Suprapubic skin (tissue), 3 donors: ENCODE results near the gene FPGS.

Source experiments
- POLR2AphosphoS5 ChIP-seq, 3 donors: sonication (generic); formaldehyde crosslinking; IDR thresholded peaks; one replicate each; pipeline ENCODE4 v1.6.1; 2017; ENCODE audit warnings: antibody characterized with exemption in 3 of 3
- TF ChIP-seq, protein P1 (sequence below), 2 donors: fragments of 200-600 bp in 1 of 2; fragments of 450-650 bp in 1 of 2; sonication (generic) in 1 of 2; IDR thresholded peaks; one replicate each; pipeline ENCODE4 v1.5.1; 2016 to 2019; ENCODE audit warnings: antibody characterized with exemption in 2 of 2, mild to moderate bottlenecking in 1 of 2, moderate library complexity in 1 of 2

DNA sequence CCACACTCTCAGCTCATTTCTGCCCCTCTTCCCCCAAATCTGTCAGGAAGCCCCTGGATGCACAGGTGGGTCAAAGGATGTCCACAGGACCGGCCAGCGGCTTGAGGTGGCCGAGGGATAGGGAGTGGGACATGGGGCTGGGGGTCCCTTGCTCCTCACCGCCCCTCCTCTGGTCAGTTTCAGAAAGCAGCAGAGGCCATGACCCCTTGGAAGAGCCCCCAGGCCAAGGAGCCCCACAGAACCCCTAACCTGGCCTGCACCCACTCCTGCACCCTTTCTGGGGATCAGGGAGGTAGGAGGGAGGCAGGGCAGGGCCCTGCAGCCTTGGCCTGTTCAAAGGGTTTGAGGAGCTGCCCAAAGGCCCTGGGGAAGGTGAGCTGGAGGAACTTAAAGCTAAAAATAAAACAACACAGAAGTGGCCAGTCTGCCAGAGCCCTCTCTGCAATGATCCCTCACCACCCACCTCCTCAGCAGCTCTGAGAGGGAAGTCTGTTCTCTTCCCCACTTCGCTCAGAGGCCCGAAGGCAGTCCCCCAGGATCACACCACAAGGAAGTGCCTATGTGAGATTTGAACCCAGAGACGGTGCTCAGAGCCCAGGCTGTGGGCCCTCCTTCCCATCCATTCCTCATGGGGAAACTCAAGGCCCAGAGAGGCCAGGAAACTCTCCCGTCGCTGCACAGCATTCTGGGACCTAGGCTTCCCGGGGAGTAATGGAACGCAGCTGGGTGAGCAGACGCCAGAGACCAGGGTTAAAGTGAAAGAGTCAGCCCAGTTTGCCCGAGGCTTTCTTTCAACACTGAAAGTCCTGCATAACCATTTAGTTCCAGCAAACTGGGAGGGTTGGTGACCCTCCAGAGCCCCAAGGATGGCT is 50.9 kb downstream of the FPGS start:
- TF ChIP-seq, protein P1, sequence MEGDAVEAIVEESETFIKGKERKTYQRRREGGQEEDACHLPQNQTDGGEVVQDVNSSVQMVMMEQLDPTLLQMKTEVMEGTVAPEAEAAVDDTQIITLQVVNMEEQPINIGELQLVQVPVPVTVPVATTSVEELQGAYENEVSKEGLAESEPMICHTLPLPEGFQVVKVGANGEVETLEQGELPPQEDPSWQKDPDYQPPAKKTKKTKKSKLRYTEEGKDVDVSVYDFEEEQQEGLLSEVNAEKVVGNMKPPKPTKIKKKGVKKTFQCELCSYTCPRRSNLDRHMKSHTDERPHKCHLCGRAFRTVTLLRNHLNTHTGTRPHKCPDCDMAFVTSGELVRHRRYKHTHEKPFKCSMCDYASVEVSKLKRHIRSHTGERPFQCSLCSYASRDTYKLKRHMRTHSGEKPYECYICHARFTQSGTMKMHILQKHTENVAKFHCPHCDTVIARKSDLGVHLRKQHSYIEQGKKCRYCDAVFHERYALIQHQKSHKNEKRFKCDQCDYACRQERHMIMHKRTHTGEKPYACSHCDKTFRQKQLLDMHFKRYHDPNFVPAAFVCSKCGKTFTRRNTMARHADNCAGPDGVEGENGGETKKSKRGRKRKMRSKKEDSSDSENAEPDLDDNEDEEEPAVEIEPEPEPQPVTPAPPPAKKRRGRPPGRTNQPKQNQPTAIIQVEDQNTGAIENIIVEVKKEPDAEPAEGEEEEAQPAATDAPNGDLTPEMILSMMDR (IDR thresholded peaks at IDR 0.05) = no peak
- no peak for TF ChIP-seq POLR2AphosphoS5 (IDR thresholded peaks at IDR 0.05)
